Sigmoid colon (tissue), 4 donors: ENCODE measurements around the gene FBH1.

Experiments used
- POLR2A ChIP-seq, 2 donors: fragments of 450-650 bp; IDR thresholded peaks; one replicate each; pipeline ENCODE4 v1.6.1; 2016; ENCODE audit warnings: antibody characterized with exemption in 2 of 2, mild to moderate bottlenecking in 2 of 2, moderate library complexity in 2 of 2
- POLR2AphosphoS5 ChIP-seq, 4 donors: sonication (generic); formaldehyde crosslinking; IDR thresholded peaks; one replicate each; pipeline ENCODE4 v1.6.1; 2017; ENCODE audit warnings: antibody characterized with exemption in 4 of 4
- TF ChIP-seq, protein P1 (sequence below), 4 experiments: fragments of 450-650 bp in 3 of 4; fragments of 200-600 bp in 1 of 4; IDR thresholded peaks; one replicate each; pipeline ENCODE4 v1.5.1; 2016 to 2019; ENCODE audit warnings: antibody characterized with exemption in 4 of 4, mild to moderate bottlenecking in 3 of 4, moderate library complexity in 2 of 4

DNA sequence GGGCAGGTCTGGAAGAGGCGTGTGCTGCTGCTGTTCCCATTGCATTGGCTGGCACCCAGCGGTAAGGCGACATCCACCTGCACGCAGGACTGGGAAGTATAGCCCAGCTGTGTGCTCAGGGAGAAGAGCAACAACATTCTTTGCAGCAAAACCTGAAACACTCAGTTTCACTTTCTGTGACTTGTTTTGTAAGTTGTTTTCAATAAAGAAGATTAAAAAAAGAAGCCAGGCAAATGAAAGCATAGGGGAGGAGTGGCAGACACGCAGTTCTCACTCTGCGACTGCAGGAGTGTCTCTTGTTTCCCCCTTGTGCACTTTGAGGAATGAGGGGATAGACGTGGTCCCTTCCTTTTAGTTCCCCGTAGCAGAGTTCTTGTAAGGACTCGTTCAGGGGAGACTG lies 5.8 kb downstream of the FBH1 start:
- TF ChIP-seq POLR2A (IDR thresholded peaks at IDR 0.05): no peak
- TF ChIP-seq, protein P1, sequence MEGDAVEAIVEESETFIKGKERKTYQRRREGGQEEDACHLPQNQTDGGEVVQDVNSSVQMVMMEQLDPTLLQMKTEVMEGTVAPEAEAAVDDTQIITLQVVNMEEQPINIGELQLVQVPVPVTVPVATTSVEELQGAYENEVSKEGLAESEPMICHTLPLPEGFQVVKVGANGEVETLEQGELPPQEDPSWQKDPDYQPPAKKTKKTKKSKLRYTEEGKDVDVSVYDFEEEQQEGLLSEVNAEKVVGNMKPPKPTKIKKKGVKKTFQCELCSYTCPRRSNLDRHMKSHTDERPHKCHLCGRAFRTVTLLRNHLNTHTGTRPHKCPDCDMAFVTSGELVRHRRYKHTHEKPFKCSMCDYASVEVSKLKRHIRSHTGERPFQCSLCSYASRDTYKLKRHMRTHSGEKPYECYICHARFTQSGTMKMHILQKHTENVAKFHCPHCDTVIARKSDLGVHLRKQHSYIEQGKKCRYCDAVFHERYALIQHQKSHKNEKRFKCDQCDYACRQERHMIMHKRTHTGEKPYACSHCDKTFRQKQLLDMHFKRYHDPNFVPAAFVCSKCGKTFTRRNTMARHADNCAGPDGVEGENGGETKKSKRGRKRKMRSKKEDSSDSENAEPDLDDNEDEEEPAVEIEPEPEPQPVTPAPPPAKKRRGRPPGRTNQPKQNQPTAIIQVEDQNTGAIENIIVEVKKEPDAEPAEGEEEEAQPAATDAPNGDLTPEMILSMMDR (IDR thresholded peaks at IDR 0.05): no peak
- no peak for TF ChIP-seq POLR2AphosphoS5 (IDR thresholded peaks at IDR 0.05)
